ENCODE measurements around the gene SLC16A4.

The SLC16A4 gene

DNA sequence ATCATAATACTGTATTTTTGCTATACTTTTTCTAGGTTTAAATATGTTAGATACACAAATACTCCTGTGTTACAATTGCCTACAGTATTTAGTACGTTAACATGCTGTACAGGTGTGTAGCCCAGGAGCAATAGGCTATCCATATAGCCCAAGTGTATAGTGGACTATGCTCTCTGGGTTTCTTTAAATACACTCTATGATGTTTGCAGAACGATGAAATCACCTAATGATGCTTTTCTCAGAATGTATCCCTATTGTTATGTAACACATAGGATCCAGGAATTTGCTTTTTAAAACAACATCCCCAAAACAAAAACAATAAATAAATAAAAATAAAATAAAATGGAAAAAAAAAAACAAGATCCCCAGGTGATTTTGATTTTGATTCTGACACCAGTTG, 69.8 kb downstream of the SLC16A4 start:
- DNase-seq, result no peak

DNA sequence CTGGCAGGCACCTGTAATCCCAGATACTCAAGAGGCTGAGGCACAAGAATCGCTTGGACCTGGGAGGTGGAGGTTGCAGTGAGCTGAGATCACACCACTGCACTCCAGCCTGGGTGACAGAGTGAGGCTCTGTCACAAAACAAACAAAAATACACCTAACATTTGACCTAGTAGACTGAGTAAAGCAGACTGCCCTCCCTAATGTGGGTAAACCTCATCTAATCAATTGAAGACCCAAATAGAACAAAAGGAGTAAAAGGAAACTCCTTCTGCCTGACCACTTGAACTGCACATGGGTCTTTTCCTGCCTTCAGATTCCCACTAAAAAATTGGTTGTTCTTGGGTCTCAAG, 70.7 kb downstream of the SLC16A4 start:
- no peak for DNase-seq

DNA sequence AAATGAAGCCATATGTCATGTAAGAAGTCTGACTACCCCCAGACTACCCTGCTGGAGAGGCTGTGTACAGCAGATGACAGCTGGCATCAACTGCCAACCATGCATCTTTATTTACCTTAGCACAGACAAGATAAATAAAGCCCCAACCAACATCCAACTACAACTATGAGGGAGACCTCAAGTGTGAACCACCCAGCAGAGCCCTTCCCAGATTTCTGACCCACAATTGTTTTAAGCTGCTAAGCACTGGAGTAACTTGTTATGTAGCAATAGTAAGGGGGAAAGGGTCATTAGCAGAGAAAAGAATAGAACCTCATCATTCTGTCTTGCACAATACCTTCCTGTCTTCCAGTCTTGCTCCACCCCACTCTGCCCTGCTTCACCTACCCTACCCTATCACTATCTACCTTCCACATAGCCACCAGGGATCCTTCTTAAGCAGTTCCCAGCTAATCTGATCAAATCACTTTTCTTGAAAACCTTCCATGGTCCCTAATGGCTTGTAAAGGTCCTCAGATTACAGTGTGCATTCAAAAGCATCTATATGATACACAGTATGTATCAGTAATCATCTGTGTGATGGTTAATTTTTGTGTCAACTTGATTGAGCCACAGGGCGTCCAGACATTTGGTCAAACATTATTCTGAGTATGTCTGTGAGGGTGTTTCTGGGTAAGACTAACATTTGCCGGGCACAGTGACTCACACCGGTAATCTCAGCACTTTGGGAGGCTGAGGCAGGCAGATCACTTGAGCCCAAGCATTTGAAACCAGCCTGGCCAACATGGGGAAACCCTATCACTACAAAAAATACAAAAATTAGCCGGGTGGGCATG, 71.3 kb downstream of the SLC16A4 start:
- DNase-seq, result no peak

DNA sequence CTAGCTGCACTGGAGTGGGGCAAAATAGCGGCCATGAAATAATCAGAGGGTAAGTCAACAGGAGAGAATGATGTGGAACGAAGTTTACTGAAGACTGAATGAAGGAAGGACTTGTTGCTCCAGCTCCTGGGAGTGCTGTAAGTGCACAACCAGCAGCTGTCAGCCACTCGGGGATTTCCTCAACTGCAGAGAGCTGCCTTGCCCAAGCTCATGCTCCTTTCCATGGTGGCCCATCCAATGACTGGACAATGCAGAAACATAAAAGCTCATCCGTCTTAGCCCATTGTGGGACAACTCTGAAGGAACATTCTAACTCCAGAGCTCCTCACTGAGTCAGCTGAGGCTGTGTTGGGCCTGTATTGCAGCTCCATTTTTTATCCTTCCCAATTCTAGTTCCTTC, 72.8 kb downstream of the SLC16A4 start:
- no peak for DNase-seq

DNA sequence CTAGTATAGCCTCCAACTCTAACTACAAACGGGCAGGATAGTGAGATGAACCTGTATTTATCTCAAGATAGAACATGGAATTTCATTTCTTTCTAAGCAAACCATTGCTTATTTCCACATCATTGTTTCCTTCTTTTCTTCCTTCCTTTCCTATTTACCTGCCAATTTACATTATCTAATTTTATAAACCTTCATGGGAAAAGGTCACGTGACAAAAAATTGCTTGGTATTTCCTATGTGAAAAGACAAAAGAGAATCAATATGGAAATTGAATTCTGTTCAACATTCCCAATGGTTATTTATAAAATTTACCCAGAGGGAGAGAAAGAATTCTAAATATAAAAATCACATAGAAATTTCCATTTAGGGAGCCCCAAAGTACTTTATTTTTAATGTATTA, 74.1 kb downstream of the SLC16A4 start:
- no peak for DNase-seq
